MM.1S (cell line): ENCODE data around the gene VEGFA.

ENCODE experiments used
- CTCF ChIP-seq: fragments of 300-600 bp; sonication (generic); IDR thresholded peaks from 2 replicates; pipeline ENCODE4 v1.5.1; 2016; ENCODE audit warnings: antibody characterized with exemption, low read length, mixed read lengths
- EZH2 ChIP-seq: fragments of 300-600 bp; sonication (generic); optimal IDR thresholded peaks from 2 replicates; pipeline ENCODE3; 2017; ENCODE audit warnings: low read depth, mild to moderate bottlenecking, antibody characterized with exemption, low read length, mixed read lengths

- TF ChIP-seq CTCF (no peak), EZH2 (no peak)
These were observed 26.2 kb upstream of the VEGFA start for GRCh38 chr6:43743682-43744381.
